ENCODE data around the gene SYK.
"Not testable (repeated sequence)": the region's sequence is repeated elsewhere in the genome, so short reads cannot be mapped to it uniquely, and the experiment has no call there.

The SYK gene

DNA sequence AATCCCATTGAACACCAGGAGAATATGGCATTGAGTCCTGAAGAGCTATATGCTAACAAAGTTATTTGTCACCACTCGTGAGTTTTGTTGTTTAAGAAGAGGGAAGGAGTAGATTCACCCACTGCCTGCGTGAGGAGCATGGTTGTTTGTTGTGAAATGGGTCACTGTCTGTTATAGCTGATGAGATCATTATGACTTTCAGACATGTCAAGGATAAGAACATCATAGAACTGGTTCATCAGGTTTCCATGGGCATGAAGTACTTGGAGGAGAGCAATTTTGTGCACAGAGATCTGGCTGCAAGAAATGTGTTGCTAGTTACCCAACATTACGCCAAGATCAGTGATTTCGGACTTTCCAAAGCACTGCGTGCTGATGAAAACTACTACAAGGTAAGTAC, 76.9 kb downstream of the SYK start:
- no peak overlapping the region for H3K9ac ChIP-seq (ENCODE audit: low read depth, low read length)
- no peaks in the 10 kb centered on the region for H3K36me3 ChIP-seq (ENCODE audit: insufficient read depth, low read length)
- H3K9me3 ChIP-seq (ENCODE audit: control insufficient read depth, insufficient read depth, low read length): no peaks in the 10 kb centered on the region
- H3K4me1 ChIP-seq (ENCODE audit: insufficient read depth, low read length): no peaks in the 10 kb centered on the region

DNA sequence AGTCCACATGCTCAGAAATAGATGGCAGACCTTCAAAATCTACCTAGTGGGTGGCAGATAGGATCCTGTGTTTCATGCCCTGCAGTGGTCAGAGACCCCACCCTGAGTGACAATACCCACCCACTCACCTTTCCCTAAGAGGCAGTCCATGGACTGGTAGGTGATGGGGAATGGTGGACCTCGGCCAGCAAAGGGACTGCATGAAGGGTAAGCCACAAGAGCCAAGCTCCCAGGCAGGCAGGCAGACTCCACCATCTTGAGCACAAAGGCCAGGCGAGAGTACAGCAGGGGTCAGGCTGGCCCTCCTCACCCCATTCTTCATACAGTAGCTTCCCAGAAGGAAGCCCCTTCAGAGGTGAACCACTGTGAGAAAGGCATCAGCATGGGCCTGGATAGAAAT, 78.4 kb downstream of the SYK start:
- Histone ChIP-seq H3K9me3 (ENCODE audit: control insufficient read depth, insufficient read depth, low read length) (no peaks in the 10 kb centered on the region), H3K4me1 (ENCODE audit: insufficient read depth, low read length) (no peaks in the 10 kb centered on the region), H3K36me3 (ENCODE audit: insufficient read depth, low read length) (no peaks in the 10 kb centered on the region), H3K9ac (ENCODE audit: low read depth, low read length) (no peak overlapping the region)

DNA sequence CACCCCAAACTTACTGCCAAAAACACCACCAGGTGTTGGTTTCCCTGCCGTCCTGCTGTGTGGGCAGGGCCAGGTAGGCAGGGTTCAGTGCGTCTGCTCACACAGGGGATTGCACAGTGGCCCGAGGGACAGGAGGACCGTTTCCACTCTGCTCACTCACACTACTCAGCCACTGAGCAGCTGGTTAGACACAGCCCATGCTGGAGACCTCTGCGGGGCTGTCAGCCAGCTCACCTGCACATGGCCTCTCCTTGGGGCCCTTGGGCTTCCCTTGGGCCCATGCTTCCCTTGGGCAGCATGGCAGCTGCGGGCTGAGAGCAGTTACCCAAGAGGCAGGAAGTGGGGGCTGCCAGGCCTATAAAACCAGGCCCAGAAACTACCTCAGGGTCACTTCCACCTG, 79.0 kb downstream of the SYK start:
- Histone ChIP-seq H3K36me3 (ENCODE audit: insufficient read depth, low read length) (no peaks in the 10 kb centered on the region), H3K4me1 (ENCODE audit: insufficient read depth, low read length) (no peaks in the 10 kb centered on the region), H3K9me3 (ENCODE audit: control insufficient read depth, insufficient read depth, low read length) (no peaks in the 10 kb centered on the region), H3K9ac (ENCODE audit: low read depth, low read length) (no peak overlapping the region)

- Histone ChIP-seq H3K9me3 (ENCODE audit: control insufficient read depth, insufficient read depth, low read length) (no peaks in the 10 kb centered on the region), H3K36me3 (ENCODE audit: insufficient read depth, low read length) (no peaks in the 10 kb centered on the region), H3K9ac (ENCODE audit: low read depth, low read length) (no peak overlapping the region), H3K4me1 (ENCODE audit: insufficient read depth, low read length) (no peaks in the 10 kb centered on the region)
Measured at GRCh38 chr9:90881648-90882047, 80.0 kb downstream of the SYK start.

DNA sequence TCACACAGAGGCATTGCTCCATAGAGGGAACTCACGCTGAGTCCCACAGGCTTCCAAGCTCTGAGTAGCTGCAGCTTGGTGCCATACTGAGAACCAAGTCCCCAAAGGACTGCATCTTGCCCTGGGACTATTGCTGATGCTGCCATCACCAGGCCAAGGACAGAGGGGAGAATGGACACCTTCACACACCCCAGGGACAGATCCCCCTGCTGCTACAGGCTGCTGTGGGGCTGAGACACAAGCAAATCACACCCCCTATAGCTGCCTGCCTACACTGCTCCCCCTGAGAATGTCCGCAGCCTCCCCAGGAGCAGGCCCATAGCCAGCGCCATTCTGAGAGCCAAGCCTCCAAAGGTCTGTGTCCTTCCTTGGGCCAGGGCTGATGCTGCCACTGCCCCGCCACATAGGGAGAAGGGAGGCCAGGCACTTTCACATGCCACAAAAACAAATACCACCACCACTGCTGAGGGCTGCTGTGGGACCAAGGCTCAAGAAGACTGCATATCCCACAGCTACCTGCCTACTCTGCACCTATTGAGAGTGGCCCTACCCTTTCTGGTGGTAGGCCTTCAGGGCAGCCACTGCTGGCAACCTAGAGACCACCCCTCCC, 81.5 kb downstream of the SYK start:
- H3K36me3 ChIP-seq (ENCODE audit: insufficient read depth, low read length): no peaks in the 10 kb centered on the region
- H3K4me1 ChIP-seq (ENCODE audit: insufficient read depth, low read length): no peaks in the 10 kb centered on the region
- H3K9ac ChIP-seq (ENCODE audit: low read depth, low read length): no peak overlapping the region
- H3K9me3 ChIP-seq (ENCODE audit: control insufficient read depth, insufficient read depth, low read length): no peaks in the 10 kb centered on the region

DNA sequence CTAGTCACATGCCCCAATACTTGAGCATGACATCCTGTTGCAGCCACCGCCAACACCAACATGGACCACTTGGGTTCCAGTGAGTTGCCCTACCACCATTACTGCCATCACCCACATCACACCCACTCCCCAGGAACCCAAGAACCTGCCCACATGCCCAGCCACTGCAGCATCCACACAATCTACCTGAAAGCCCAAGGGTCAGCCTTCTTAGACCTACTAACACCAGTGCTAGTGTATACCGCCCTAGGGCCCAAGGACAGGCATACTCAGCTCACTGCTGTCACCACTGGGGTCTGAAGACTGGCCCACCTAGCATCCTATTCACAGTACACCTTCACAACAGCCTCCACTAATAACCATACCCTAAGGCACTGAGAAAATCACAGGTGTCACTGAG, 82.0 kb downstream of the SYK start:
- no peaks in the 10 kb centered on the region for H3K4me1 ChIP-seq (ENCODE audit: insufficient read depth, low read length)
- H3K9ac ChIP-seq (ENCODE audit: low read depth, low read length): no peak overlapping the region
- no peaks in the 10 kb centered on the region for H3K36me3 ChIP-seq (ENCODE audit: insufficient read depth, low read length)
- H3K9me3 ChIP-seq (ENCODE audit: control insufficient read depth, insufficient read depth, low read length): no peaks in the 10 kb centered on the region

- H3K36me3 ChIP-seq (ENCODE audit: insufficient read depth, low read length): no peaks in the 10 kb centered on the region
- H3K9me3 ChIP-seq (ENCODE audit: control insufficient read depth, insufficient read depth, low read length): no peaks in the 10 kb centered on the region
- H3K4me1 ChIP-seq (ENCODE audit: insufficient read depth, low read length): 0 out of 2 replicates have a peak, but pooled peaks cover under 1% of the 10 kb centered on the region
- H3K9ac ChIP-seq (ENCODE audit: low read depth, low read length): no peak overlapping the region
Measured at GRCh38 chr9:90884178-90884577, 82.6 kb downstream of the SYK start.

DNA sequence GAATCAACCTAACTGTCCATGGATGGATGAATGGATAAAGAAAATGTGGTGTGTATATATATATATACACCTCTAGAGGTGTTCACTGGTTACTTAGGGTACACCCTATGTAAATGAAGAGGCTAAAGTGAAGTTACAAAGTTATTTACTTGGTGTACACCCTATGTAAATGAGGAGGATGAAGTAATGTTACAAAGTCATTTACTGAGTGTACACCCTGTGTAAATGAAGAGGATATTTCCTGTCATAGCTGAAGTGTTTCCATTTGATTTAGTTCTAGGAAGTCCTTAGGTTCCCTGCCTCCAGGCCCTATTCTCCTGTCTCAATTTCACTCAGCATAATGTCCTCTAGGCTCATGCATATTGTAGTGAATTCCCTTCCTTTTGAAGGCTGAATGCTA, 85.2 kb downstream of the SYK start:
- H3K9me3 ChIP-seq (ENCODE audit: control insufficient read depth, insufficient read depth, low read length); H3K9ac ChIP-seq (ENCODE audit: low read depth, low read length); H3K36me3 ChIP-seq (ENCODE audit: insufficient read depth, low read length): not testable (repeated sequence)
- H3K4me1 ChIP-seq (ENCODE audit: insufficient read depth, low read length): peaks cover 12% of the 10 kb centered on the region; the same call in 1 of the 2 replicates

DNA sequence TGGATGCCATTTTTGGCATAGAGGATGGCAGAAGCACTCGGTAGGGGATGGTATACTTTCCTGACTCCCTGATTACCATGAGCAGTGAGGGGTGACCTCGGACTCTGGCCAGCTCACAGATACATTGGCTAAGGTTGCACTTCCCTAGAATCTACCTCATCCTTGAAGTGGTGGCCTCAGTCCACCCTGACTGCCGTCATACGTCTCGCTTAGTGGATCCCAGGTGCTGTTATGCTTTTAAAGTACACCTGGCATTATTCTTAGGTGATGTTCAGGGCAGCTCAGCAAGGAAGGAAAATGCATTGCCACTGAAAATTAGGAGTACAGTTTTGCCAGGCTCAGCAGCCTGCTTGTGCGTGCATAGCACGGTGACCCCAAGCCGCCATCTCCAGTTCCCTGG, 87.3 kb downstream of the SYK start:
- H3K9ac ChIP-seq (ENCODE audit: low read depth, low read length): no peak overlapping the region
- no peaks in the 10 kb centered on the region for H3K36me3 ChIP-seq (ENCODE audit: insufficient read depth, low read length)
- H3K4me1 ChIP-seq (ENCODE audit: insufficient read depth, low read length): peaks cover 17% of the 10 kb centered on the region; the same call in 1 of the 2 replicates
- H3K9me3 ChIP-seq (ENCODE audit: control insufficient read depth, insufficient read depth, low read length): no peaks in the 10 kb centered on the region

GRCh38 chr9:90890146-90890810, 88.7 kb downstream of the SYK start:
- Histone ChIP-seq H3K36me3 (ENCODE audit: insufficient read depth, low read length) (no peaks in the 10 kb centered on the region), H3K9me3 (ENCODE audit: control insufficient read depth, insufficient read depth, low read length) (no peaks in the 10 kb centered on the region), H3K4me1 (ENCODE audit: insufficient read depth, low read length) (peaks cover 17% of the 10 kb centered on the region; the same call in 1 of the 2 replicates), H3K9ac (ENCODE audit: low read depth, low read length) (no peak overlapping the region; the same call in 1 of the 2 replicates)

DNA sequence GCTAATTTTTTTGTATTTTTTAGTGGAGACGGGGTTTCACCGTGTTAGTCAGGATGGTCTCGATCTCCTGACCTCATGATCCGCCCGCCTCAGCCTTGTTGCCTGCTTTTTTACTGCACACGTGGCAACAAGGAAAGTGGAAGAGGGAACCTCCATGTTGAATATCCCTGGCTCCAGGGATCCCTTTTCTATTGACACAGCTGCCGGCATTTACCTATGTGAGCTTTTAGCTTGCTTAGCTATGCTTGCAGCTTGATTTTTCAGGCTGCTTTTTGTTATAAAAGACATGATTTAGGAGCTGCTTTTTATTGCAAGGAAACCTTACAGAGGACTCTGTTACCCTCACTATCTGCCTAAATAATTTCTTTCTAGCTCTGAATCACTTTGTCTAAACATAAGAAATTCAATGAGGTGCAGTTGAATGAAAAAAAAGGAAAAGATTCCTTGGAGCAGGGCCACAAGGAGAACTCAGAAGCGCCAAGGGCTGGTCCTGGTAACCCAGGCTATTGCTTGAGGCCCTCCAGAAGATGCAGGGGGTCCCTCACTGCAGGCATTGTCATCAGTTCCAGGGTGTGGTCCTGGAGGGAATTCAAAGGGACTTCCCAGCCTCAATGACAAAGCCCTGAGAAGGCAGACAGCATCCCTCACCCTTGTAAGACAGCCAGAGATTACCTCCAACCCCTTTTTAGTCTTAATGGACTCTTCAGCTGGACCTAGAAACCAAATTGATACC, 89.9 kb downstream of the SYK start:
- Histone ChIP-seq H3K9ac (ENCODE audit: low read depth, low read length) (no peak overlapping the region), H3K36me3 (ENCODE audit: insufficient read depth, low read length) (no peaks in the 10 kb centered on the region), H3K9me3 (ENCODE audit: control insufficient read depth, insufficient read depth, low read length) (no peaks in the 10 kb centered on the region), H3K4me1 (ENCODE audit: insufficient read depth, low read length) (peaks cover 26% of the 10 kb centered on the region)

DNA sequence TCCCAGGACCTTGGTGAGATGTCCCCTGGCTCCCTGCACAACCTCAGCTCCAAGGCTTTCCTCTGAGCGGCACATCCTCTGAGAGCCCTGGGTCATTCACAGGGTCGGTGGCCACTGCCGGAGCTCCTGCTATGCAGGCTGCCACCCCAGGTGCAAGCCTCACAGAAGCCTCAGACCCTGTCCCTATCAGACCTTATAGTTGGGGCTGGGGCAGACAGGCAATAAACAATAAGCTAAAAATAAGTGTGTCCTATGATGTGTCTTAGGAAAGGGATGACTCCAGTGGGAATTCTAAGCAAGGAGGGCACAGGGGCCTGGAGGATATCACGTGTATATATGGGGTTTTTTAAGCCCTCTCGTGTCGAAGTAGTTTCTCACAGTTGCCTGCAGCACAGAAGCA, 91.3 kb downstream of the SYK start:
- peaks cover 26% of the 10 kb centered on the region for H3K4me1 ChIP-seq (ENCODE audit: insufficient read depth, low read length)
- no peaks in the 10 kb centered on the region for H3K36me3 ChIP-seq (ENCODE audit: insufficient read depth, low read length)
- no peaks in the 10 kb centered on the region for H3K9me3 ChIP-seq (ENCODE audit: control insufficient read depth, insufficient read depth, low read length)
- H3K9ac ChIP-seq (ENCODE audit: low read depth, low read length): no peak overlapping the region

DNA sequence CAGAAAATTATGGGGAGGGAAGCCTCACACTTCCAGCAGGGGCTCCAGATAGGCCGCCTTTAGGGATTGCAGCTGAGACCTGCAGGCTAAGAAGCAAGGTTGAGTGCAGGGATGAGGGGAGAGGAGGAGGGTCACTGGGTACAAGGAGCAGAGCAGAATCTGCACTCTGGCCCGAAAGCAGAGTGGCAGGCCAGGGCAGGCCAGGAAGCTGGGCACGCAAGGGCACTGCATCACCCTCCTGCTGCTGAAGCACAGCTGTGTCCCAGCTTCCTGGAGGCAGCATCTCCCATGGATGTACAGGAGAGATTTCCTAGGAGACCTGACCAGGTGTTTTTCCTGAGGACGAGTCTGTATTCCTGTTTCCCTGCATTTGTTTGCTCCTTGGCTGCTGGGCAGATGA, 92.1 kb downstream of the SYK start:
- Histone ChIP-seq H3K4me1 (ENCODE audit: insufficient read depth, low read length) (peaks cover 26% of the 10 kb centered on the region), H3K9ac (ENCODE audit: low read depth, low read length) (no peak overlapping the region), H3K36me3 (ENCODE audit: insufficient read depth, low read length) (no peaks in the 10 kb centered on the region), H3K9me3 (ENCODE audit: control insufficient read depth, insufficient read depth, low read length) (no peaks in the 10 kb centered on the region)

DNA sequence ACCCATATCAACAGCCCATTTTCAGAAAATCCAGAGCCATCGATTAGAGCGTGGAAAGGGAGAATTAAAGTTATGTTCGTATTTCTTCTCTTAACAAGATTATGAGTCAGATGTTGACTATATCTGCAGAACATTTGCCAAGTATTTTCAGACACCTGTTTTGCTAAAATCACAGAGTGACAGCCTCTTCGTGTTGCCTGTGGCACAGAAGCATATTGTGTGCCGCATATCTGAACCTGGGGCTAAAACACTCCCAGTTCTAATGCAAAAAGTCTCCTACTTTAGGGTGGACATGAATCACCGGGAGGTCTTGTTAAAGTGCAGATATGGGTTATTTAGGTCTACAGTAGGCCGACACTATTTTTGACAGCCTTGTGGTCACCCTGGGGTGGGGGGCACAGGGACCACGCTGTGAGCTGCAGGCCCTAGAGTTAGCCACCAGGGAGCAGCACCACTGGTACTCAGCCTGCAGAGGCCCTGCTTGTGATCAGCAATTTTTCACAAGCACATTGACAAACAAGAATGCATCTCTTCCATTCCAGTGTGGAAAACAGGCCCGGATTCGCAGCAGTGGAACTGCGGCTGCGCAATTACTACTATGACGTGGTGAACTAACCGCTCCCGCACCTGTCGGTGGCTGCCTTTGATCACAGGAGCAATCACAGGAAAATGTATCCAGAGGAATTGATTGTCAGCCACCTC, 93.5 kb downstream of the SYK start:
- Histone ChIP-seq H3K36me3 (ENCODE audit: insufficient read depth, low read length) (no peaks in the 10 kb centered on the region), H3K4me1 (ENCODE audit: insufficient read depth, low read length) (peaks cover 24% of the 10 kb centered on the region), H3K9me3 (ENCODE audit: control insufficient read depth, insufficient read depth, low read length) (no peaks in the 10 kb centered on the region), H3K9ac (ENCODE audit: low read depth, low read length) (no peak overlapping the region)

All from ES-I3 (cell line).